Retinal pigment epithelial cell (primary cell): Measurements from ENCODE around the gene KCNH6.

Experiments used
- DNase-seq: peaks from one replicate; pipeline ENCODE4 v3.0.0-alpha.2; 2010; ENCODE audit warnings: low read depth
- H3K4me3 ChIP-seq: 2 replicates; pipeline ENCODE4 v1.5.1; 2011; ENCODE audit warnings: mild to moderate bottlenecking, low read length, control low read depth, moderate library complexity
- CTCF ChIP-seq: conservative IDR thresholded peaks from 2 replicates; pipeline ENCODE4 v1.5.1; 2011; ENCODE audit warnings: low read depth, low read length, control low read depth, inconsistent platforms

The KCNH6 gene

GRCh38 chr17:63549946-63550816 is 27.0 kb downstream of the KCNH6 start, which contains the start of gene DCAF7:
Gene DCAF7 (plus strand): TSS chr17:63550477. CDS start chr17:63550678, 201 bp downstream.
- H3K4me3 ChIP-seq = peak within 1 kb of the TSS; percentile 95
- no peak for TF ChIP-seq CTCF
- DNase-seq = peak; percentile 99

DNA sequence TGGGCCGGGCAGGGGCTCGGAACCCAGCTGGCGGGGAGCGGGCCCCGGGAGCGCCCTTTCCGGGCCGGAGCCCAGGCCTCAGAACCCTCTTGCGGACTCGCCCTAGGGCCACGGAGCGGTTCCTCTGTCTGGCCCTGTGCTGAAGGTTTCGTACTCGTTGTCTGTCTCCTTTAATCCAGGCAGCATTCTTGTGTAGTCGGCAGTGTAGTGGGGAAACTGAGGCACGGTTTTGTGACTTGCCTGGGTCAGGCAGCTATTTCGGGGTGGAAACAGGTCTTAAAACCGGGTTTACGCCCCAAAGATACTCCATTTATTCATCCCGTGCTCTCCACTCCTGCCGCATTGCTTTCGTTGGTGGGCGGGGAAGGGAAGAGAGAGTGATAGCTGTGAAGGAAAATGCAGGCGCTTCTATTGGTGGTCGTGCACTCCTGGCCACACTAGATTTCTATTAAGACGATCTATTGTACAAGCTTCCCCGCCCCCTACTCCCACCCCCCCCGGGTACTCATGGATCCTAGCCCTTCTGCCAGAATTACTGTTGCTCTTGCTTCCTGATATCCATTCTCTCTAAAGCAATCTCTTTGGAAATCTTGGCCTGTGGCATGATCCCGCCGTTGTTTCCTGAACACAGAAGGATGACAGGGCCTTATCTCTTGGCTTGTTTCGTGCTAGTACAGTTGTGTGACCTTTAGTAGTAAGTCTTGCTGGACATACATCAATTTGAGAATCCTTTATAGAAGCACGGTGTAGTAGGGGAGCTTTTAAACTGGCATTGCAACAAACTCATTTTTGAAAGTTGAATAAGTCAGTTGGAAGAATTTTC is 27.9 kb downstream of the KCNH6 start:
- DNase-seq = peak; percentile 25
- peak overlapping the region; percentile 95 for H3K4me3 ChIP-seq
- no peak for TF ChIP-seq CTCF

DNA sequence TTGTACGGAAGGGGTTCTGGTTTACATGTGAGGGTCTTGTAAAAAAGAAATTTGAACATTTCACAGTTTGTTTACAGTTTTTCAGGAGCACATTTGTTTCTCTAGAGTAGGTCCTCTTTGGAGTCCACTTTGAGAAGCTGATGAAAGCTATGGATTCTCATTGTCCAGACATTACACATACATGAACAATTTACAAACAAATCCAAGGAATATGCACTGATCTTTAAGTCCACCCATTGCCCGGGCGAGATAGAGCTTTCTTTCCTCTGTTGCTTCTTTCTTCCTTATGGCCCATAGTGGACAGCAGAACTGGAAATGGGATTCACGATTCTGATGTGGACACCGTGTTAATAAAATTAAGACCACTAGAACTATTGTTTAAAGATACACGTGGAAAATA is 29.1 kb downstream of the KCNH6 start:
- H3K4me3 ChIP-seq = peak overlapping the region; percentile 95
- DNase-seq = no peak
- TF ChIP-seq CTCF = no peak

- no peak for TF ChIP-seq CTCF
- no peak overlapping the region for H3K4me3 ChIP-seq
- no peak for DNase-seq
Measured at GRCh38 chr17:63555500-63556156, 32.5 kb downstream of the KCNH6 start.

- TF ChIP-seq CTCF = no peak
- DNase-seq = no peak
- H3K4me3 ChIP-seq = no peak overlapping the region
Measured at GRCh38 chr17:63557416-63557815, 34.3 kb downstream of the KCNH6 start.

DNA sequence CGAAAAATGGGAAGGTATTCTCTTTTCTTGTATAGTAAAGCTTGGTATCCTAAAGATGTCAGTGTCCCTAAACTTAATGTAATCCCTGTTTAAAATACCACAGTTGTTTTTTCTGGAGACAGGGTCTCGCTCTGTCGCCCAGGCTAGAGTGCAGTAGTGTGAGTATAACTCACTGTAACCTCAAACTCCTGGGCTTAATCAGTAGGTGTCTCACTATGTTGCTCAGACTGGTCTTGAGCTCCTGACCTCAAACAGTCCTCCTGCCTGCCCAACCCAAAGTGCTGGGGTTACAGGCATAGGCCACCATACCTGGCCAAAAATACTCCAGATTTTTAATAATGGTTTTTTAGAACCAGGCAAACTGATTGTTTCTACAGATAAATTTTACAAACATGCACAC is 35.3 kb downstream of the KCNH6 start:
- no peak for DNase-seq
- no peak for TF ChIP-seq CTCF
- no peak overlapping the region for H3K4me3 ChIP-seq
